ENCODE data around the gene SPI1.

The SPI1 gene

DNA sequence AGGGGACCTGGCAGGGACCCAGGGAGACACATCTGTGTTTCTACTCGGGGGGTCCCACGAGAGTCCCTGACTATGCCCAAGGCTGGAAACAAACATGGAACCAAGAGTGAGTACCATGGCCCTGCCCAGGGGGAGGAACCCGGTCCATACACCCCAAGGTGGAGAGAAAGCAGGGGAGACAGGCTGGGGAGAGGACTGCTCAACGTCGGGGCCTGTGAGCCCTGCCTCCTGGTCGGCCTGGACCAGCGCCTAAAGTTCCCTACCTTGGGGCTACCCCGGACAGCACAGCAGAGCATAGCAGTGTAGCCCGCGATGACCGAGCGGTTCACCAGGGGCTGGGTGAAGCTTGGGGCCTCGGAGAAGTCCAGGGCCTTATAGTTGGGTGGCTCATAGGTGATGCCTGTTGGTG lies 46.0 kb downstream of the SPI1 start:
- TF ChIP-seq, protein P1, sequence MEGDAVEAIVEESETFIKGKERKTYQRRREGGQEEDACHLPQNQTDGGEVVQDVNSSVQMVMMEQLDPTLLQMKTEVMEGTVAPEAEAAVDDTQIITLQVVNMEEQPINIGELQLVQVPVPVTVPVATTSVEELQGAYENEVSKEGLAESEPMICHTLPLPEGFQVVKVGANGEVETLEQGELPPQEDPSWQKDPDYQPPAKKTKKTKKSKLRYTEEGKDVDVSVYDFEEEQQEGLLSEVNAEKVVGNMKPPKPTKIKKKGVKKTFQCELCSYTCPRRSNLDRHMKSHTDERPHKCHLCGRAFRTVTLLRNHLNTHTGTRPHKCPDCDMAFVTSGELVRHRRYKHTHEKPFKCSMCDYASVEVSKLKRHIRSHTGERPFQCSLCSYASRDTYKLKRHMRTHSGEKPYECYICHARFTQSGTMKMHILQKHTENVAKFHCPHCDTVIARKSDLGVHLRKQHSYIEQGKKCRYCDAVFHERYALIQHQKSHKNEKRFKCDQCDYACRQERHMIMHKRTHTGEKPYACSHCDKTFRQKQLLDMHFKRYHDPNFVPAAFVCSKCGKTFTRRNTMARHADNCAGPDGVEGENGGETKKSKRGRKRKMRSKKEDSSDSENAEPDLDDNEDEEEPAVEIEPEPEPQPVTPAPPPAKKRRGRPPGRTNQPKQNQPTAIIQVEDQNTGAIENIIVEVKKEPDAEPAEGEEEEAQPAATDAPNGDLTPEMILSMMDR (IDR thresholded peaks at IDR 0.05; ENCODE audit: low read length, missing control alignments): no peak
- no peak overlapping the region for H3K4me3 ChIP-seq (replicated peaks; ENCODE audit: low read depth, low read length)
- DNase-seq (ENCODE audit: low read depth): no peak

DNA sequence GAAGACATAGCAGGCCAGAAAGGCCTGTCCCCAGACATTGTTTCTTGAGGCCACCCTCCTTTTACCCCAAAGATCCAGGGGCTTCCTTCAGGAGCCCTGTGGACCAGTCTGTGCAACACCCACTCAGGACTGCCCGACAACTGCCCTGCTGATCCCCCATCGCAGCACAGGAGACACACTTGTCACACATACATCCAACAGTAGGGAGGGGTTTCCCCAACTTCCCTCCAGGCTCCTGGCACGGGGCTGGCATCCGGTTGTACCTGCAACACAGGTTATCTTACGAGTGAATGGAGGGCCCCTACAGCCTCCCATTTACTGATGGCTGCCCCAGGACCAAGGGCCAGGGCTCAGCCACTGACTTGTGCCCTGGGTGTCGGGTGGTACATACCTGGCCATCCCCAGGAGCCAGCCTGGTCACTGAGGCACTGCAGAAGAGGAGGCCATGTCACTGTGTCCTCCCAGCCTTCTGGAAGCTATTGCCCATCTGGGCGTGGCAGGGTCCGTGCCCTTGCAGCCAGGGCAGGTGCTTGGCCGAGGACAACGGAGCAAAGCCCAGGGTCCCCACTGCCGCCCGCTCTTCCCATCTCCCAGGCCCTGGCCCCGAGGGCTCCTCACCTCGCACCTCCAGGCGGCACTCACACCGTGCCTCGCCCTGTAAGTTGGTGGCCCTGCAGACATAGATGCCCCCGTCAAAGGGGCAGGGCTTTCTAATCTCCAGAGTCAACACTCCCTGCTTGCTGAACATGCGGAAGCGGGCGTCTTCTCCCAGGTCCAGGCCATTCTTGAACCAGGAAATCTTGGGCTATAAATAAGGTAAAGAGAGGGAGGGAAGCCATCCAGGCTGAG lies 46.7 kb downstream of the SPI1 start:
- H3K4me3 ChIP-seq (replicated peaks; ENCODE audit: low read depth, low read length): no peak overlapping the region
- TF ChIP-seq, protein P1 (IDR thresholded peaks at IDR 0.05; ENCODE audit: low read length, missing control alignments): no peak
- DNase-seq (ENCODE audit: low read depth): no peak

DNA sequence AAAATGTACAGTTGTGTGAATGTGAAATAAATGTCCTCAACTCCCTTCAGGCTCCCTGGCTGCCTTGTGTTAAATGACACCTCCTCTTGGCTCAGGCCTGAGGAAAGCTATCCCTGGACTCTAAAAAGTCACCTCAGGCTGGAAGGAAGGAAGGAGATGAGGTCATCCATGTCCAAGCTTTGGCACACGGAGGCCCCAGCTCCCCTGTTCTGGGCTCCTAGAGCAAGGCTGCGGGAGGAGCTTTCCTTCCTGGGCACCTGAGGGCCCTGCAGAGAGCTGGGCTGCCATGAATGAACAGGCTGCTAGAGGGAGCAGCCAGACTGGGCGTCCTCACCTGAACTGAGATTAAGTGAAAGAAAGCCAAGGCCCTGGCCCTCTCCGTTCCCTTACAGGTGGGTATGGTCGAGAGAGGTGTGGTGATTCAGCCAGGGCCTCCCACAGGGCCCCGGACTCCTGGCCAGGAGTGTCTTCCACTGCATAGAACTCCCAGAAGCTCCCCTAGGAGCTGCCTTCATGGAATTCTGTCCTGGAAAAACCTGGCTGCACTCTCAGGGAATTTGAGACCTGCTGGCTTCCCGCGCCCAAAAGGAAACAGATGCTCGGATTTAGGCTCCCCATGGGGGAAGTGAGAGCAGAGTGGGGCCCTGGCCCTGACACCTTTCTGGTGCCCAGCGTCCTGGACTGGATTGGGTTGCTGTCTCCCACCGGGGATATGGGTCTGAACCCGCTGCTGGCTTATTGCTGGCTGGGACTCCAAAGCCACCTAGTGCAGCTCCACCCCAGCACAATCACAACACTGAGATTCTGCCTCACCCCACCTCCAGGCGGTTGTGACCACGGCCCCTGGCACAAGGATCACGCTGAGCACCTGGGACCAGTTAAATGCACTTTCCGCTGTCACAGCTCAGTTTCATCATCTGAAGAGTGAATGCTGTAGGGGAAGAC lies 48.1 kb downstream of the SPI1 start:
- no peak overlapping the region for H3K4me3 ChIP-seq (replicated peaks; ENCODE audit: low read depth, low read length)
- DNase-seq (ENCODE audit: low read depth): peak; percentile 39
- TF ChIP-seq, protein P1 (IDR thresholded peaks at IDR 0.05; ENCODE audit: low read length, missing control alignments): no peak

DNA sequence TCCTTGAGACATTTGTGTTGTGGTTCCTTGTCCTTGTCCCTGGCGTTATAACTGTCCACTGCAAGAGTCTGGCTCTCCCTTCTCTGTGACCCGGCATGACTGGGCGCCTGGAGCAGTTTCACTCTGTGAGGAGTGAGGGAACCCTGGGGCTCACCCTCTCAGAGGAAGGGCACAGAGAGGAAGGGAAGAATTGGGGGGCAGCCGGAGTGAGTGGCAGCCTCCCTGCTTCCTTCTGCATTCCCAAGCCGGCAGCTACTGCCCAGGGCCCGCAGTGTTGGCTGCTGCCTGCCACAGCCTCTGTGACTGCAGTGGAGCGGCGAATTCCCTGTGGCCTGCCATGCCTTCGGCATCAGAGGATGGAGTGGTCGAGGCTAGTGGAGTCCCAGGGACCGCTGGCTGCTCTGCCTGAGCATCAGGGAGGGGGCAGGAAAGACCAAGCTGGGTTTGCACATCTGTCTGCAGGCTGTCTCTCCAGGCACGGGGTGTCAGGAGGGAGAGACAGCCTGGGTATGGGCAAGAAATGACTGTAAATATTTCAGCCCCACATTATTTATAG lies 48.8 kb downstream of the SPI1 start:
- no peak overlapping the region for H3K4me3 ChIP-seq (replicated peaks; ENCODE audit: low read depth, low read length)
- DNase-seq (ENCODE audit: low read depth): no peak
- TF ChIP-seq, protein P1 (IDR thresholded peaks at IDR 0.05; ENCODE audit: low read length, missing control alignments): no peak

DNA sequence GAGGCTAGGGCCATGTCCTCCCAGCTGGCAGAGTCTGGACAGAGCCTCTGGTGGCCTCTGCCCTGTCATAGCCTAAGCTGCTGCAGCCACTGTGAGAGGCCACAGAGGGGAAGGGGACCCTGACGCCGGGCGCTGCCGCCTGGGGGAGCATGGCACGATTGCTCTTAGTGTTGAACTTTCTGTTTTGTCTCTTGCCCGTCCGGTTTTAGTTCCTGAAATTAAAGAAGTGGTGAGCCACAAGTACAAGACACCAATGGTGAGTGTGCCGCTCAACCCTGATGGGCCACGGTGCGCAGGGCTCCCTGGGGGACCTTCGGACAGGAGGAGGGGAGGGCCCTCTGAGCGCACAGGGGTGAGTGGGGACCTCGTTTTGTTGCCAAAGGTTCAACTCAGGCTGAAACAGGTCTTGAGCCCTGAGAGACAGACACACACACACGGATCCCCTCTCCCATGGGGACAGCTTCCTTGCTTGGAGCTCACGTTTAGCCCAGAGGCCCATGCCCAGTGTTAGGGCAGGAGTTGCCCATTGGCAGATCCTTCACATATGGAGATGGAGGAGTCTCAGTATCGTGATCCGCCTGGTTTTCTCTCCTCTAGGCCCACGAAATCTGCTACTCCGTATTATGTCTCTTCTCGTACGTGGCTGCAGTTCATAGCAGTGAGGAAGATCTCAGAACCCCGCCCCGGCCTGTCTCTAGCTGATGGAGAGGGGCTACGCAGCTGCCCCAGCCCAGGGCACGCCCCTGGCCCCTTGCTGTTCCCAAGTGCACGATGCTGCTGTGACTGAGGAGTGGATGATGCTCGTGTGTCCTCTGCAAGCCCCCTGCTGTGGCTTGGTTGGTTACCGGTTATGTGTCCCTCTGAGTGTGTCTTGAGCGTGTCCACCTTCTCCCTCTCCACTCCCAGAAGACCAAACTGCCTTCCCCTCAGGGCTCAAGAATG lies 49.6 kb downstream of the SPI1 start:
- no peak for DNase-seq (ENCODE audit: low read depth)
- no peak overlapping the region for H3K4me3 ChIP-seq (replicated peaks; ENCODE audit: low read depth, low read length)
- TF ChIP-seq, protein P1 (IDR thresholded peaks at IDR 0.05; ENCODE audit: low read length, missing control alignments): no peak

DNA sequence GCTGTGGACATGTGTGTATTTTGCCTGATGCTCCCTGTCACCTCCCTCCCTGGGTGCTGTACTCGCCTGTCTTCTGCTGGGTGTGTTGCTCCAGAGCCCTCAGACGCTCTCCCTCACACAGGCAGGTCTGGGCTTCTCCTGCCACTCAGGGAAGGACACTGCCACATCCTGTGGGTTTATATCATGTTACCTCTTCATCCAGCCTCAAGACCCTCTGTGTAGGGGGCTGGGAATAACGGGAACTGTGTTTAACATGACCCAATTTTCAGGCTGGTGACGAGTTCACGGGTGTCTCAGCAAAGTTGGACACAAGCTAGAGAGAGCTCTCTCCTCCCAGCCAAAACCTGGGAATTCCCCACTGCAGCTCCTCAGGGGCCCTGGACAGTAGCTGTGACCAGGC lies 50.4 kb downstream of the SPI1 start:
- TF ChIP-seq, protein P1 (IDR thresholded peaks at IDR 0.05; ENCODE audit: low read length, missing control alignments): no peak
- no peak overlapping the region for H3K4me3 ChIP-seq (replicated peaks; ENCODE audit: low read depth, low read length)
- DNase-seq (ENCODE audit: low read depth): no peak

All from fibroblast of pulmonary artery (primary cell).